ENCODE measurements around the gene PHF2. TPM values are rescaled to one million over a fixed set of nuclear protein-coding genes. Genes with fewer than 3 reads are reported as not detected.

The PHF2 gene
- total and polyA plus RNA-seq, 9 donors: 21.3 to 45.8 (median 36.6) TPM

- no peak overlapping the region for H3K27ac ChIP-seq (ENCODE audit: low read length)
- H3K27me3 ChIP-seq (ENCODE audit: control insufficient read depth, insufficient read depth, low read length): no peaks in the 10 kb centered on the region
- H3K4me3 ChIP-seq (ENCODE audit: low read length): no peak overlapping the region
- H3K36me3 ChIP-seq (ENCODE audit: control insufficient read depth, insufficient read depth, low read length): peaks cover 4% of the 10 kb centered on the region
- DNase-seq: no peak
- peaks cover 46% of the 10 kb centered on the region for H3K4me1 ChIP-seq (ENCODE audit: control insufficient read depth, insufficient read depth, low read length)
- H3K9me3 ChIP-seq (replicated peaks; ENCODE audit: control insufficient read depth, low read depth, low read length): peaks cover 2% of the 10 kb centered on the region
- 84% methylated on average over 5 of the region's 8 CpGs for WGBS (ENCODE audit: insufficient coverage)
These were observed 15.7 kb downstream of the PHF2 start for GRCh38 chr9:93592008-93592642.

- Histone ChIP-seq H3K4me1 (ENCODE audit: control insufficient read depth, insufficient read depth, low read length) (peaks cover 45% of the 10 kb centered on the region), H3K9me3 (replicated peaks; ENCODE audit: control insufficient read depth, low read depth, low read length) (peaks cover 2% of the 10 kb centered on the region)
- 61% methylated on average over 2 of the region's 2 CpGs for WGBS (ENCODE audit: insufficient coverage)
These were observed 16.2 kb downstream of the PHF2 start for GRCh38 chr9:93592643-93593021.

GRCh38 chr9:93593144-93593658 lies 16.8 kb downstream of the PHF2 start:
- Histone ChIP-seq H3K9me3 (replicated peaks; ENCODE audit: control insufficient read depth, low read depth, low read length) (peaks cover 2% of the 10 kb centered on the region), H3K36me3 (ENCODE audit: control insufficient read depth, insufficient read depth, low read length) (peaks cover 4% of the 10 kb centered on the region), H3K4me1 (ENCODE audit: control insufficient read depth, insufficient read depth, low read length) (peaks cover 44% of the 10 kb centered on the region), H3K27ac (ENCODE audit: low read length) (peak overlapping the region; percentile 4), H3K4me3 (ENCODE audit: low read length) (no peak overlapping the region), H3K27me3 (ENCODE audit: control insufficient read depth, insufficient read depth, low read length) (no peaks in the 10 kb centered on the region)
- WGBS (ENCODE audit: insufficient coverage): 20% methylated on average over 1 of the region's 2 CpGs
- peak; percentile 92 for DNase-seq

More at GRCh38 chr9:93592643-93593021, 16.2 kb downstream of the PHF2 start:
- H3K4me3 ChIP-seq (ENCODE audit: low read length): no peak overlapping the region
- no peak for DNase-seq
- H3K27me3 ChIP-seq (ENCODE audit: control insufficient read depth, insufficient read depth, low read length): no peaks in the 10 kb centered on the region
- H3K27ac ChIP-seq (ENCODE audit: low read length): no peak overlapping the region
- peaks cover 4% of the 10 kb centered on the region for H3K36me3 ChIP-seq (ENCODE audit: control insufficient read depth, insufficient read depth, low read length)

DNA sequence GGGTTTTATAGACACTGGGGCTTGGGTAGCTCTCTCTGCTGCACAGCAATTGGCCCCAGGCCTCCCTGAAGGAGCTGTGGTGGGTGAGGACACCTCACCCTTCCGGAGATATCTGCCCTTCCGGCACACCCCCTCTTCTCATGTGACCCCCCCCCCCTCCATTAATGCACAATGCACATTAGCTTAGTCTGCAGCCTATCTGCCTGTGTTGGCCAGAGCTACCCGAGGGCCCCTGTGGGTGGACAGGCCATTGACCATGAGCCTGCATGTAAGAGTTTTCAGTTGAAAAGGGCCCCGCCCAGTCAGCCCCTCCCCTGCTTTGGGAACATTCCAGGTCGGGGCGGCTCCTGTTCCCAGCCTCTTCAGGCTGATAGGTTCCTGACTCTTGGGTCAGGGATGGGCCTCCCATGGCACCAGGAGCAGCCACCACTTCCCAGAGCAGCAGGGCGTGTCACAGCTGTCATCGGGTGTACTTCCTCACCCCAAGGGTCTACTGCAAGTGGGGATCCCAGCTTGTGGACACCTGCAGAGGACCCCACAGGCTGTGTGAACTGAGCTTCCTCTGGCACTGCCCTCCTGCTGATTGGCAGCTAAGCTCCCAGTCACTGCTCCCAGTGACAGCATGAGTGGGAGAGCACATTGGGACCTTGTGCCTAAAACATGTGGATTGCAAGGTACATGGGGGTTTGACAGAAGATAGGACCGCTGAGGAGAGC lies 17.8 kb downstream of the PHF2 start:
- Histone ChIP-seq H3K4me3 (ENCODE audit: low read length) (no peak overlapping the region), H3K27me3 (ENCODE audit: control insufficient read depth, insufficient read depth, low read length) (no peaks in the 10 kb centered on the region), H3K4me1 (ENCODE audit: control insufficient read depth, insufficient read depth, low read length) (peaks cover 43% of the 10 kb centered on the region), H3K36me3 (ENCODE audit: control insufficient read depth, insufficient read depth, low read length) (peaks cover 4% of the 10 kb centered on the region), H3K9me3 (replicated peaks; ENCODE audit: control insufficient read depth, low read depth, low read length) (peaks cover 2% of the 10 kb centered on the region), H3K27ac (ENCODE audit: low read length) (peak overlapping the region; percentile 62)
- DNase-seq: no peak
- WGBS (ENCODE audit: insufficient coverage): 60% methylated on average over 7 of the region's 9 CpGs

DNA sequence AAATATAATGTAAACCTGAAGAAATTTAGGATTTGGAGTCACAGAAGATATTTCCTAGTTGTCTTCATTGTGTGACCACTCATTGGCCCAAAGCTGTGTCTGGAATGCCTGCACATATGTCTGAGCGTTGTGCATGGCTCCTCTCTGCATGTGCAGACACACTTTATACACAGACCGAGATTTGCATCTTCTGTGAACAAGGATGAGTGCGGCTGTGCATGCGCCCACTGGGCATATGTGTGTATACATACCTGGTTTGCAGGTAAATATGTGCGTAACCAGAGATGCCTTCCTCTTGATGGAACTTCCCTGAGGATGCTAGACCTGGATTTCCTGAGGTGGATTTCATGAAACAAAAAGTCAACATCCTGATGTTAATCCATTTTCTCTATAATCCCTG lies 19.1 kb downstream of the PHF2 start:
- H3K9me3 ChIP-seq (replicated peaks; ENCODE audit: control insufficient read depth, low read depth, low read length): peaks cover 2% of the 10 kb centered on the region
- peaks cover 42% of the 10 kb centered on the region for H3K4me1 ChIP-seq (ENCODE audit: control insufficient read depth, insufficient read depth, low read length)

GRCh38 chr9:93595861-93596365 lies 19.5 kb downstream of the PHF2 start:
- Histone ChIP-seq H3K4me3 (ENCODE audit: low read length) (no peak overlapping the region), H3K36me3 (ENCODE audit: control insufficient read depth, insufficient read depth, low read length) (no peaks in the 10 kb centered on the region), H3K27me3 (ENCODE audit: control insufficient read depth, insufficient read depth, low read length) (no peaks in the 10 kb centered on the region), H3K27ac (ENCODE audit: low read length) (no peak overlapping the region), H3K4me1 (ENCODE audit: control insufficient read depth, insufficient read depth, low read length) (peaks cover 40% of the 10 kb centered on the region), H3K9me3 (replicated peaks; ENCODE audit: control insufficient read depth, low read depth, low read length) (peaks cover 2% of the 10 kb centered on the region)
- DNase-seq: no peak
- WGBS (ENCODE audit: insufficient coverage): 88% methylated on average over 4 of the region's 5 CpGs

More for the DNA sequence above, 19.1 kb downstream of the PHF2 start:
- 83% methylated on average over 2 of the region's 5 CpGs for WGBS (ENCODE audit: insufficient coverage)
- Histone ChIP-seq H3K27me3 (ENCODE audit: control insufficient read depth, insufficient read depth, low read length) (no peaks in the 10 kb centered on the region), H3K27ac (ENCODE audit: low read length) (no peak overlapping the region), H3K4me3 (ENCODE audit: low read length) (no peak overlapping the region), H3K36me3 (ENCODE audit: control insufficient read depth, insufficient read depth, low read length) (peaks cover 4% of the 10 kb centered on the region)
- DNase-seq: no peak

DNA sequence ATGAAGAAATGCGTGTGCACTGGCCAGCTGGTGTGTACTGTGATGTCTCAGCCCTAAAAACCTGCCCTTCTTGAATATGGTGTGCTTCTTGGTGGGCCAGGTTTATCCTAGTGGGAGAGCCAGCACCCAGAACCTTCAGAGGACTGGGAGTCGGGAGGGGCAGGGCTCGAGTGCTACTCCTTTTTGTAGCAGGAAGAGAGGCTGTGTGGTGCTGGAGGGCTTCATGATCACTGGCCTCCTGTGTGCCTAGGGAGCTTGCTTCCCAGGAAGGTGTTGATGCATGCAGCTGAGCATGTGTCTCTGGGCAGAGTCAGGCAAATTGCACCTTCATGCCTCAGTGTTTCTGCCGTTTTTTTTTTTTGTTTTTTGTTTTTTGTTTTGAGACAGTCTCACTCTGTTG lies 20.0 kb downstream of the PHF2 start:
- Histone ChIP-seq H3K36me3 (ENCODE audit: control insufficient read depth, insufficient read depth, low read length) (no peaks in the 10 kb centered on the region), H3K27me3 (ENCODE audit: control insufficient read depth, insufficient read depth, low read length) (no peaks in the 10 kb centered on the region), H3K4me1 (ENCODE audit: control insufficient read depth, insufficient read depth, low read length) (peaks cover 39% of the 10 kb centered on the region), H3K4me3 (ENCODE audit: low read length) (no peak overlapping the region), H3K9me3 (replicated peaks; ENCODE audit: control insufficient read depth, low read depth, low read length) (peaks cover 2% of the 10 kb centered on the region), H3K27ac (ENCODE audit: low read length) (no peak overlapping the region)
- no peak for DNase-seq
- 73% methylated on average over 2 of the region's 4 CpGs for WGBS (ENCODE audit: insufficient coverage)

DNA sequence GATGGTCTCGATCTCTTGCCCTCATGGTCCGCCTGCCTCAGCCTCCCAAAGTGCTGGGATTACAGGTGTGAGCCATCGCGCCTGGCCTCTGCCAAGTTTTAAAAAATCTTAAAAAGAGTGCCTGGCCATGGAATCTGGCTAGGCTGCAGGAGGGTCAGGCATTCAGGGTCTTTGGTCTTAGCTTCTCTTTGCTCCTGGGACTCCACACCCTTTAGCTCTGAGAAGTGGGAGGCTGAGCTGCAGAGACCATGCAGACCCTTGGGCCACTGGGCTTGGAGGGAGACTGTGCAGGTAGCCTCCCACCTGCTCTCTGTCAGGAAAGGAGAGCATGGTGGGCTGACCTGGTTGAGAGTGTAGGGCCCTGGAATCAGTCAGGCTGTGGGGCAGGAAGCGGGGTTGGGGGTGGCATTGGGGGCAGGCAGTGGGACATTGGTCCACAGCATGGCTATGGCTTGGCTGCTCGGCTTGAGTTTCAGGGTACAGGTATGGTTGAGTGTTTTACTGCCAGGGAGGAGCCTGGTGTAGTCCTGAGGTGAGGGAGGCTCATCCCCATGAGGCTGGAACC lies 20.8 kb downstream of the PHF2 start:
- H3K4me1 ChIP-seq (ENCODE audit: control insufficient read depth, insufficient read depth, low read length): peaks cover 34% of the 10 kb centered on the region
- H3K27ac ChIP-seq (ENCODE audit: low read length): no peak overlapping the region
- 88% methylated on average over 6 of the region's 6 CpGs for WGBS (ENCODE audit: insufficient coverage)
- DNase-seq: no peak
- no peaks in the 10 kb centered on the region for H3K27me3 ChIP-seq (ENCODE audit: control insufficient read depth, insufficient read depth, low read length)
- peaks cover 2% of the 10 kb centered on the region for H3K9me3 ChIP-seq (replicated peaks; ENCODE audit: control insufficient read depth, low read depth, low read length)
- no peak overlapping the region for H3K4me3 ChIP-seq (ENCODE audit: low read length)
- no peaks in the 10 kb centered on the region for H3K36me3 ChIP-seq (ENCODE audit: control insufficient read depth, insufficient read depth, low read length)

- H3K4me3 ChIP-seq (ENCODE audit: low read length): no peak overlapping the region
- H3K36me3 ChIP-seq (ENCODE audit: control insufficient read depth, insufficient read depth, low read length): no peaks in the 10 kb centered on the region
- no peaks in the 10 kb centered on the region for H3K27me3 ChIP-seq (ENCODE audit: control insufficient read depth, insufficient read depth, low read length)
- 75% methylated on average over 10 of the region's 15 CpGs for WGBS (ENCODE audit: insufficient coverage)
- H3K27ac ChIP-seq (ENCODE audit: low read length): no peak overlapping the region
- no peak for DNase-seq
- peaks cover 30% of the 10 kb centered on the region for H3K4me1 ChIP-seq (ENCODE audit: control insufficient read depth, insufficient read depth, low read length)
- peaks cover 1% of the 10 kb centered on the region for H3K9me3 ChIP-seq (replicated peaks; ENCODE audit: control insufficient read depth, low read depth, low read length)
These were observed 21.7 kb downstream of the PHF2 start for GRCh38 chr9:93597871-93598646.

Data from muscle of leg (tissue), 11 donors.